ENCODE measurements around the gene FXYD5. TPM values are rescaled to one million over a fixed set of nuclear protein-coding genes. Genes with fewer than 3 reads are reported as not detected.

Gene FXYD5
- total and polyA plus RNA-seq, 2 donors from 2014 or later, result 41.9 to 84.5 TPM

GRCh38 chr19:35181387-35181786 lies 26.9 kb downstream of the FXYD5 start:
- no peak for TF ChIP-seq CTCF (IDR thresholded peaks at IDR 0.05; ENCODE audit: borderline replicate concordance, extremely low read depth, insufficient read depth)
- Histone ChIP-seq H3K9me3 (ENCODE audit: control insufficient read depth in 2 of 3, insufficient read depth in 1 of 3, low read length in 3 of 3) (peaks cover 0 to 7% (median 0%) of the 10 kb centered on the region in 3 donors), H3K27ac (ENCODE audit: low read depth in 2 of 2, low read length in 2 of 2) (no peak overlapping the region), H3K4me3 (ENCODE audit: low read length in 3 of 3) (no peak overlapping the region), H3K9ac (ENCODE audit: low read length in 3 of 3) (no peak overlapping the region), H3K36me3 (ENCODE audit: control insufficient read depth in 2 of 3, insufficient read depth in 3 of 3, low read length in 3 of 3) (no peaks in the 10 kb centered on the region), H3K27me3 (ENCODE audit: control insufficient read depth, insufficient read depth, low read length) (no peaks in the 10 kb centered on the region), H3K4me1 (ENCODE audit: control insufficient read depth in 2 of 3, insufficient read depth in 2 of 3, low read depth in 1 of 3, low read length in 3 of 3) (no peaks in the 10 kb centered on the region)
- DNase-seq (no peak), FAIRE-seq (no peak)
- intact Hi-C loops (cut with DNase I), result no loop called here

GRCh38 chr19:35184267-35184666 lies 29.7 kb downstream of the FXYD5 start:
- no peak for TF ChIP-seq CTCF (IDR thresholded peaks at IDR 0.05; ENCODE audit: borderline replicate concordance, extremely low read depth, insufficient read depth)
- DNase-seq (no peak), FAIRE-seq (no peak)
- Histone ChIP-seq H3K27ac (ENCODE audit: low read depth in 2 of 2, low read length in 2 of 2) (no peak overlapping the region), H3K36me3 (ENCODE audit: control insufficient read depth in 2 of 3, insufficient read depth in 3 of 3, low read length in 3 of 3) (no peaks in the 10 kb centered on the region), H3K4me1 (ENCODE audit: control insufficient read depth in 2 of 3, insufficient read depth in 2 of 3, low read depth in 1 of 3, low read length in 3 of 3) (no peaks in the 10 kb centered on the region), H3K9me3 (ENCODE audit: control insufficient read depth in 2 of 3, insufficient read depth in 1 of 3, low read length in 3 of 3) (peaks cover 0 to 7% (median 0%) of the 10 kb centered on the region in 3 donors), H3K4me3 (ENCODE audit: low read length in 3 of 3) (no peak overlapping the region), H3K9ac (ENCODE audit: low read length in 3 of 3) (no peak overlapping the region), H3K27me3 (ENCODE audit: control insufficient read depth, insufficient read depth, low read length) (no peaks in the 10 kb centered on the region)
- intact Hi-C loops (cut with DNase I), result no loop called here

- Histone ChIP-seq H3K27ac (ENCODE audit: low read depth in 2 of 2, low read length in 2 of 2) (no peak overlapping the region), H3K36me3 (ENCODE audit: control insufficient read depth in 2 of 3, insufficient read depth in 3 of 3, low read length in 3 of 3) (no peaks in the 10 kb centered on the region), H3K9ac (ENCODE audit: low read length in 3 of 3) (no peak overlapping the region), H3K27me3 (ENCODE audit: control insufficient read depth, insufficient read depth, low read length) (no peaks in the 10 kb centered on the region), H3K4me3 (ENCODE audit: low read length in 3 of 3) (no peak overlapping the region), H3K4me1 (ENCODE audit: control insufficient read depth in 2 of 3, insufficient read depth in 2 of 3, low read depth in 1 of 3, low read length in 3 of 3) (no peaks in the 10 kb centered on the region), H3K9me3 (ENCODE audit: control insufficient read depth in 2 of 3, insufficient read depth in 1 of 3, low read length in 3 of 3) (peaks cover 0 to 7% (median 0%) of the 10 kb centered on the region in 3 donors)
- no peak for TF ChIP-seq CTCF (IDR thresholded peaks at IDR 0.05; ENCODE audit: borderline replicate concordance, extremely low read depth, insufficient read depth)
- FAIRE-seq (no peak), DNase-seq (no peak)
- intact Hi-C loops (cut with DNase I), result no loop called here
Measured at GRCh38 chr19:35184884-35185283, 30.3 kb downstream of the FXYD5 start.
